ENCODE data around the gene USP3.
A peak's percentile ranks its signal among the peaks of the same experiment; 100 is the strongest.

The USP3 gene

GRCh38 chr15:63466378-63467192, 37.8 kb upstream of the USP3 start:
- no peak for TF ChIP-seq MAX (IDR thresholded peaks at IDR 0.05)
- TF ChIP-seq EP300 (IDR thresholded peaks at IDR 0.05; ENCODE audit: borderline replicate concordance) = no peak
- TF ChIP-seq CEBPB (IDR thresholded peaks at IDR 0.05) = no peak
- TF ChIP-seq RAD21 (IDR thresholded peaks at IDR 0.05; ENCODE audit: low read depth) = peak; percentile 85
- TF ChIP-seq FOXM1 (IDR thresholded peaks at IDR 0.05; ENCODE audit: borderline replicate concordance, low read depth) = no peak

- TF ChIP-seq USF1 (IDR thresholded peaks at IDR 0.05) (no peak), TEAD4 (IDR thresholded peaks at IDR 0.05) (no peak)
These were observed 35.2 kb upstream of the USP3 start for GRCh38 chr15:63469190-63469589.

GRCh38 chr15:63469984-63470383, 34.4 kb upstream of the USP3 start:
- TF ChIP-seq TEAD4 (IDR thresholded peaks at IDR 0.05) = no peak
- no peak for TF ChIP-seq TCF12 (IDR thresholded peaks at IDR 0.05; ENCODE audit: low read depth)
- no peak for TF ChIP-seq RAD21 (IDR thresholded peaks at IDR 0.05; ENCODE audit: low read depth)

GRCh38 chr15:63473007-63473748, 31.2 kb upstream of the USP3 start:
- no peak for TF ChIP-seq REST (IDR thresholded peaks at IDR 0.05; ENCODE audit: low read depth)

GRCh38 chr15:63473749-63473998, 30.7 kb upstream of the USP3 start:
- TF ChIP-seq TAF1 (IDR thresholded peaks at IDR 0.05; ENCODE audit: low read depth) (no peak), TEAD4 (IDR thresholded peaks at IDR 0.05) (no peak), RAD21 (IDR thresholded peaks at IDR 0.05; ENCODE audit: low read depth) (no peak), MAX (IDR thresholded peaks at IDR 0.05) (no peak), CEBPB (IDR thresholded peaks at IDR 0.05) (no peak), REST (IDR thresholded peaks at IDR 0.05; ENCODE audit: low read depth) (no peak), FOXM1 (IDR thresholded peaks at IDR 0.05; ENCODE audit: borderline replicate concordance, low read depth) (no peak), EGR1 (IDR thresholded peaks at IDR 0.05) (no peak), USF1 (IDR thresholded peaks at IDR 0.05) (no peak), TCF12 (IDR thresholded peaks at IDR 0.05; ENCODE audit: low read depth) (no peak), CREB1 (IDR thresholded peaks at IDR 0.05; ENCODE audit: low read depth) (no peak), EP300 (IDR thresholded peaks at IDR 0.05; ENCODE audit: borderline replicate concordance) (no peak)

GRCh38 chr15:63473999-63474809, 30.2 kb upstream of the USP3 start:
- no peak for TF ChIP-seq FOXM1 (IDR thresholded peaks at IDR 0.05; ENCODE audit: borderline replicate concordance, low read depth)
- TF ChIP-seq CREB1 (IDR thresholded peaks at IDR 0.05; ENCODE audit: low read depth) = no peak
- no peak for TF ChIP-seq NFIC (IDR thresholded peaks at IDR 0.05)
- TF ChIP-seq USF1 (IDR thresholded peaks at IDR 0.05) = no peak
- TF ChIP-seq TCF12 (IDR thresholded peaks at IDR 0.05; ENCODE audit: low read depth) = peak; percentile 16; the same call in 1 of the 2 replicates
- no peak for TF ChIP-seq RAD21 (IDR thresholded peaks at IDR 0.05; ENCODE audit: low read depth)
- no peak for TF ChIP-seq YY1 (IDR thresholded peaks at IDR 0.05; ENCODE audit: low read depth)
- 0 out of 2 replicates have a peak, but pooled peaks have one; percentile 6 for TF ChIP-seq TEAD4 (IDR thresholded peaks at IDR 0.05)
- no peak for TF ChIP-seq ZBTB7A (IDR thresholded peaks at IDR 0.05; ENCODE audit: low read depth)
- 0 out of 2 replicates have a peak, but pooled peaks have one; percentile 15 for TF ChIP-seq EP300 (IDR thresholded peaks at IDR 0.05; ENCODE audit: borderline replicate concordance)
